GM18499 (cell line): ENCODE measurements around the gene CDK5RAP1.

Experiments used
- ATAC-seq: cut with Tn5 transposase; IDR thresholded peaks from one replicate; pipeline ENCODE4 v1.9.1; 2021; ENCODE audit warnings: moderate number of reproducible peaks; ENCODE audit not compliant: insufficient read depth, unreplicated experiment

The CDK5RAP1 gene

DNA sequence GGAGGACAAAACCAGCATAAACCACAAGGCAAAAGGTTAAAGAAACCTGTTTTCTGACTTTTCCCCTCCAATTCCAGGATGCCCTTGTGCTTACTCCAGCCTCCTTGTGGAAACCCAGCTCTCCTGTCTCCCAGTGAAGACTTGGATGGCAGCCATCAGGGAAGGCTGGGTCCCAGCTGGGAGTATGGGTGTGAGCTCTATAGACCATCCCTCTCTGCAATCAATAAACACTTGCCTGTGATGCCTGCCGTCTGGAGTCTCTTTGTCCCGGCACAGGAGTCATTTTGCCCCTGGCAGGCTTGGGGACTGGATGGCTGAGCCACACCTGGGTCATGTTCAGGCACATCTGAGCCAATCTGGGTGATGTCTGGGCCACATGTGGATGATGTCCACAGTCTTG lies 91.7 kb downstream of the CDK5RAP1 start:
- no peak for ATAC-seq
